ENCODE measurements around the gene ASB9.
"Not testable (repeated sequence)": the region's sequence is repeated elsewhere in the genome, so short reads cannot be mapped to it uniquely, and the experiment has no call there.

The ASB9 gene

DNA sequence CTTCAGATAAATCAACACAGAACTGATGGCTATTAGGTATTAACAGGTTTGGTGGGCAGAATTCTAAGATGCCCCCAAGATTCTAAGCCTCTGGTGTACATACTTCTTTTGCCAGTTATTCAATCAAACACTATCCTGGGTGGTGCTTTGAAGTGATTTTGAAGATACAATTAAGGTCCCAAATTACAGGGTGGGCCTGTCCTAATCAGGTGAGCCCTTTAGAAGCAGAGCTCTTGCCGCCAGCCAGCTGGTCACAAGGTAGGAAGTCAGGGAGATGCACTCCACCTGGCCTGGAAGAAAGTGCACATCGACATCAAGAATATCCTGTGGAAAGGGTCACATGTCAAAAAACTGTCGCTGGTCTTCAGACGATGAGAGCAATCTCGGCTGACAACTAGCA lies 29.5 kb downstream of the ASB9 start:
- DNase-seq, result no peak

- DNase-seq, result no peak
Observed at GRCh38 chrX:15236146-15236545, 33.7 kb downstream of the ASB9 start.

- no peak for DNase-seq
Observed at GRCh38 chrX:15235001-15235400, 34.9 kb downstream of the ASB9 start.

DNA sequence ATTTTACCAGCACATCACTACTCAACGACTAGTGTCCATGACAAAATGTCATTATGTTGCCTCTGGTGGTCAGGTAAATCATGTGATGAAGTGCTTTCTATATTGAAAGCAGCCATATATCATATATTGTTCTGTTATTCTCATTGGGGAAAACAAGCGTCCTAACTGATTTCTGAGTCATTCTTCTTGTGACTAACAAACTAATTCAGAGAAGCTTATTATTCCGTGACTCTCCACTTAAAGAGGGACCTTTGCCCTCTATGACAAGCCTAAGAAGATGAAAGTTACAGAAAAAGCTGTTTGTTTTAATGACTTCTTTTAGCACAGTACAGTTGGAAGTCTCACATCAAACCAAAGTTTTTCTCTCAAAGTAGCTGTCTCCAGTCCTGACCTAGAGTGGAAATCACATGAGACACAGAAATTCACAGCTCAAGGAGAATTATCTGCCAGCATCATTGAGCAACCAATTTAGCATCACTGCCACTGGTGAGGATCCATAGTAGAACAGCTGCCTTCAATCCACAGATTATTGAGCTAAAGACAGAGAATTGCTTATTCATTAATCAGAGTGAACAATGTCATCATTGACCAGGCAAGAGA lies 36.4 kb downstream of the ASB9 start:
- no peak for DNase-seq

DNA sequence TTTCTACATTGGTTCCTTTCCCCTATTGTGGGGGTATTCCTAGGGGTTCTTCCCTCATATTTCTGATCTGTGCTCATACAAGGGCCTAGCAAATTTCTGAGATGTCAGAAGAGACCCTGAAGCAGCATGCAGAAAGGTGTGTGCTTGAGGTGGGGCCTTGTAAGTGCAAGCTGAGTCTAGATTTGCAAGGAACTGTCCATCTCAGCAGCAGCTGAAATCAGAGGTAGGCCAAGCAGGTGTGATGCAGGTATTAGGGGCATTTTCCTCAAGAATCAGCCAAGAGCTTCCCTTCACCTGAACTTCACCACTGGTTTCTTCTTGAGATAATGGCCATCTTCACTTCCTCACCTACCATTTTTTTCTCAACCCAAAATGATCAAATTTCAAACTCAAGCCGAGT lies 45.1 kb downstream of the ASB9 start:
- no peak for DNase-seq

- DNase-seq, result no peak
Observed at GRCh38 chrX:15221321-15221720, 48.6 kb downstream of the ASB9 start.

DNA sequence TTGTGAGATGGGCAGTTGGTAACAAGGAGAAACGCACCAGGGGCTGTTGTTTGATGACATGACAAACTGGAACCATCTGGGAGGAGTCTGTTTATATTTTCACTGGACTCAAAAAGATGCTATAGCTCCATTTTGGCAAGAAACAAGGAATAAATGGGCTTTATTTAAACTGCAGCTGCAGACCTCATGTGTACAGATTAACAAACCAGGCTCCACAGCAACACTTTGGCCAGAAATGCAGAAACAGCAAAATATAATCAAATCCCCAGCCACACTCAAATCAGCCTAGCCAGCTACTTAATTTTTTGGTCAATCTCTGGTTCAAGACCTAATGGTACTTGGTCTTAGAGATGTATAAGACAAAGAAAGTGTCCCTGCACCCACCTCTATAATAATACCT lies 52.7 kb downstream of the ASB9 start:
- no peak for DNase-seq

DNA sequence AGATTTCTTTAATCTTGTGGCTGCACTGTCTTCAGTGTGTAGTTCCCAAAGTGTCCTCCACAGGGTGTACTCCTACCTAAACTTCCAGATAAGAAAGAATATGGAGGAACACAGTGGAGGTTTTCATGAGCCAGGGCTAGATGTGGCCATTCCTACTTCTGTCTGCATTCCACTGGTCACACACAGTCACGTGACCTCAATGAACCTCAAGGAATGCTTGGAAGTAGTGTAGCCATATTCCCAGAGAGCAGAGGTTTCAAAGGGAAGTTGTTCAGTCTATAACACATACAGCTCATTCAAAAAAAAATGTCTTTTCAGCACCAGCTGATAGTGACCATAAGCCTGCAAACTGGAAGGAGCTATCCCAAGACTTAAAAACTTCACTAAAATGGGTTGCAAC lies 53.6 kb downstream of the ASB9 start:
- no peak for DNase-seq

GRCh38 chrX:15215366-15215765 lies 54.5 kb downstream of the ASB9 start:
- no peak for DNase-seq

GRCh38 chrX:15214588-15214987 lies 55.3 kb downstream of the ASB9 start:
- DNase-seq, result no peak

DNA sequence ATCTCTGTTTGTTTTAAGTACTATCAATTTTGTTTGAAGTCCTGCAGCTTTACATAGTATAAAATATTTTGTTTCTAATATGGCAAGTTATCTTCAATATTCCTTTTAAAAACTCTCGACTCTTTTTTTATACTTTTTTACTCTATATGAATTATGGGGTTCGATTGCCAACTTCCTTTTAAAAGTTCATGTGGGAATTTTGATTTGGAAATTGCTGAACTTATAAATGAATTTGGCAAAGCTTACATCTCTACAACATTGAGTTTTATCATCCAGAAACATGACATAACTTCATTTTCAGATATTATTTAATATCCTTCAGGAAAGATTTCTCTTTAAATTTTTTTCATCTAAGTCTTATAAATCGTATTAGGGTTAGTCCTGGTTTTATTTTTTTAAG lies 60.8 kb downstream of the ASB9 start:
- DNase-seq, result no peak

DNA sequence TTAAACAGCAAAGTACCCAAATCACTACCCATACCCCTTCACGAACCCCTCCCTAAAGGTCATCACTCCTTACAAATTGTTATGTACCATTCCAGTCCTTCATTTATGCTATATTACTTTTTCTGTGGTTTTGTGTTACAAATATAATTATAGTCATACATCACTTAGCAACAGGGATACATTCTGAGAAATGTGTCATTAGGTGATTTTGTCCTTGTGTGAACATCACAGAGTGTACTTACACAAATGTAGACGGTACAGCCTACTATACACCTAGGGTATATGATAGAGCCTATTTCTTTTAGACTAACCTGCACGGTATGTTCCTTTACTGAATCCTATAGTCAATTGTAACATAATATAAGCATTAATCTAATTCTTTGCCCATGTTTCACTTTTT lies 61.9 kb downstream of the ASB9 start:
- no peak for DNase-seq

GRCh38 chrX:15207384-15207783 lies 62.5 kb downstream of the ASB9 start:
- no peak for DNase-seq

- DNase-seq, result no peak
Observed at GRCh38 chrX:15206306-15206705, 63.6 kb downstream of the ASB9 start.

GRCh38 chrX:15204130-15204751 lies 65.6 kb downstream of the ASB9 start:
- DNase-seq, result no peak

DNA sequence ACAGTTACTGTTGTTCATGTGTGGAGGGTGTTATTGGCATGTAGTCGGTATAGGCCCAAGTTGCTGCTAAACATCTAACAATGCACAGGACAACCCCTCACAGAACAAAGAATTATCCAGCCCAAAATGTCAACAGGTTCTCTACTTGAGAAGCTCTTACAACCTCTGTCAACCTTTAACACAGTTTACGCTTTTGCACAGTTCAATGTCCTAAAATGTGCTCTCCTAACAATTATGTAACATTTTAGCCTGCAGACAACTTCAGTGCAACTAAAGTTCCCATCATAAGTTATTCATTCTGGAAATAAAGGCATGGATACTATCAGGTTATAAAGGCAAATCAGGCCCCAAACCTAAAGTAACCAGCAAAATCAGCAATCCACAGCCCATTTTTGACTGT lies 66.2 kb downstream of the ASB9 start:
- no peak for DNase-seq

DNA sequence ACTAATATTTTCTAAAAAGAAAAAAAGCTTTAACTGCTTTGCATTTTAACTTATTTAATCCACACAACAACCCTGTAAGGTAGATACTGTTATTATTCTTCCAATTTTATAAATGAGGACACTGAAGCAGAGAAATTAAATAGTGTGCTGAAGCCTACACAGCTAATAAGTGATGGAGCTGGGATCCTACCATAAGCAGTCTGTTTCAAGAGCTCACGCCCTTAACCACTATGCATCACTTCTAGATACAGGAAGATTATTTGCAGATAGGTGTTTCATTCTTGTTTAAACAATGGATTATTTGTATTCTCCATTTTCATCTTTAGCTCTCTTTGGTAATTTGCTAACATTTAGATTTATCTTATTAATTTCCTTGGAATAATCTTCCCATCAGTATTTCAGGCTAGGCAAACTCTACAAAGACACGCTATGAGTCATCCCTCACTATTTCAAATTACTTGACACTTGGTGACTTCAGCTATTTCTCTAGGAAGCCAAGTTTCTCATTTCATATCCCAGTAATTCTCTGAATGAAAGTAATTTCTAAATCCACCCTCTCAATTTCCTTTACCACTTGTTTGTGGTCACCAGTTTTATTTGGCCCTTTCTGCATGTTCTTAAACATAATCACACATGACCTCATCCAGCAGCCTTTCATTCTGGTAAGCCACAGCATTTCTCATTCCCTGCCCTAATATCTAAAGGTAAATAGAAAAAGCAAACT lies 67.3 kb downstream of the ASB9 start:
- DNase-seq, result no peak

DNA sequence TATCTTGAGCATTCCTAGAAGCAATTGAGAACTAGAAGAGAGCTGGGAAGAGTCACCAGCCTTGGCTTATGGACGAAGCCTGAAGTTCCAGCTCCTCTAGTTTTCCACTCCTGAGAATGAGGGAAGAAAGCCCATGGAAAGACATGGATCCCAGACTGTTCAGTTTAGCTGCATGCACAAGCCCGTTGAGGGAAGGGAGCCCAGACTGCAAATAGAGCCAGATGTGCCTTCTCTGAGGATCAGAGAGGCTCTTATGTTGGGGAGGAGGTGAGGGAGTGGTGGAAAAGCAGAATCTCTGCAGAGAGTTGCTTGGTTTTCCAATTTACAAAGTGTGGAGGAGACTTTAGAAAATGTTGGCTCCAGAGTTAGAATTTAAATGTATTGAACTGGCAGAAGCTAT lies 69.0 kb downstream of the ASB9 start:
- DNase-seq, result no peak

- DNase-seq, result not testable (repeated sequence)
Observed at GRCh38 chrX:15198608-15199202, 71.2 kb downstream of the ASB9 start.

- DNase-seq, result no peak
Observed at GRCh38 chrX:15194146-15194545, 75.7 kb downstream of the ASB9 start.

Data from 8988T (cell line).